Heart right ventricle (tissue), 16 donors: Measurements from ENCODE around the gene ZFAND3. TPM values are rescaled to one million over a fixed set of nuclear protein-coding genes. Genes with fewer than 3 reads are reported as not detected.

Experiments
- ATAC-seq, 8 donors: fragments of 200-7000 bp; cut with Tn5 transposase; one replicate each; pipeline ENCODE4 v1.9.1; 2020; ENCODE audit warnings: mild to moderate bottlenecking in 8 of 8, moderate library complexity in 8 of 8, moderate number of reproducible peaks in 1 of 8
- DNase-seq, 2 donors: peaks; one replicate each; pipeline ENCODE4 v3.0.0-alpha.2; 2020
- H3K27ac ChIP-seq, 10 donors: fragments of 200-600 bp; sonication (generic) in 2 of 10; one replicate each; pipeline versions ENCODE4 v1.5.0 to v1.8.0; 2020 to 2022; ENCODE audit warnings: mild to moderate bottlenecking in 3 of 10
- H3K27me3 ChIP-seq, 7 donors: fragments of 200-600 bp; one replicate each; pipeline ENCODE4 v1.8.0; 2021 to 2022; ENCODE audit warnings: mild to moderate bottlenecking in 2 of 7
- H3K36me3 ChIP-seq, 9 donors: fragments of 200-600 bp; sonication (generic) in 1 of 9; one replicate each; pipeline versions ENCODE4 v1.5.0 to v1.8.0; 2020 to 2022; ENCODE audit warnings: mild to moderate bottlenecking in 2 of 9
- H3K4me1 ChIP-seq, 9 donors: fragments of 200-600 bp; sonication (generic) in 1 of 9; one replicate each; pipeline versions ENCODE4 v1.5.0 to v1.8.0; 2020 to 2022; ENCODE audit warnings: mild to moderate bottlenecking in 4 of 9
- H3K4me3 ChIP-seq, 10 donors: fragments of 200-600 bp; sonication (generic) in 2 of 10; one replicate each; pipeline versions ENCODE4 v1.5.0 to v1.8.0; 2020 to 2022; ENCODE audit warnings: mild to moderate bottlenecking in 7 of 10, moderate library complexity in 2 of 10
- H3K9me3 ChIP-seq, 11 donors: fragments of 200-600 bp in 10 of 11; sonication (generic) in 2 of 11; one replicate each; pipeline versions ENCODE4 v1.5.0 to v1.8.0; 2013 to 2022; ENCODE audit warnings: mild to moderate bottlenecking in 2 of 11, control low read depth in 1 of 11, moderate library complexity in 1 of 11
- CTCF ChIP-seq, 9 donors: fragments of 200-600 bp; sonication (generic) in 2 of 9; IDR thresholded peaks; one replicate each; pipeline versions ENCODE4 v1.5.0 to v1.8.0; 2021 to 2022; ENCODE audit warnings: antibody characterized with exemption in 9 of 9, mild to moderate bottlenecking in 5 of 9, moderate library complexity in 1 of 9
- WGBS, 2 donors: extraction: QIAGEN DNeasy Blood & Tissue Kit; methylation state at CpG; one replicate each; pipeline ENCODE4 v1.1.7; 2013; ENCODE audit warnings: inconsistent platforms in 1 of 2; 5-methylcytosine and 5-hydroxymethylcytosine counted together
- intact Hi-C, 10 donors: fragments of 100-400 bp; cut with DNase I; formaldehyde crosslinking; loops; one replicate each; pipeline versions ENCODE4 v1.11.1 to v1.14.2; 2022
- polyA plus RNA-seq, 2 donors: library from polyadenylated mRNA; stranded (reverse); fragments of 200-250 nt; gene quantifications; one replicate each; pipeline ENCODE4 v1.2.3, GENCODE V29; 2013
- total RNA-seq, 10 donors: library from RNA; stranded (reverse); fragmentation: NEBNext Ultra II Directional in 3 of 10; extraction: Animal tissue kit (Norgen Biotek cat#: 25700) in 3 of 10; gene quantifications; one replicate each; pipeline versions ENCODE4 v1.2.1 to v1.2.4, GENCODE V29; 2021 to 2023
- donor health status: Arrhythmogenic right ventricular cardiomyopathy.
- donor health status: ischemic (EF 13 %, LVEDD 7.1; RV severe dilation, severe dysfunction).
- donor health status: healthy with polysubstance abuse.
- donor health status: DM: no; HTN: yes; CAD: no.
- donor health status: DM: no; HTN: no; CAD: no.
- donor health status: ischemic (EF 25% LVEDD 6.9; RV normal size, moderate dysfunction).
- donor health status: ischemic (EF 25% LVEDD 5.7; RV mildly dilated, moderate dysfunction).
- donor health status: healthy.
- donor health status: DM: yes; HTN: yes; CAD: no.
- donor health status: Ischemic cardiomyopathy.
- donor health status: ischemic (EF 35%, LVEDD 5.7; RV mildly dilated, moderate dysfunction).
- donor health status: nonischemic (EF 11% LVEDD 7.7; RV severe dilation, severe dysfunction).
- donor health status: DM: yes; HTN: yes; CAD: no.
- donor health status: PGD.
- donor health status: ischemic (EF 29% LVEDD 5.4; RV normal size, mild dysfunction).
- donor health status: nonischemic (EF 23%, LVEDD 6.1; RV moderate dilation, normal function).

Gene ZFAND3
- total and polyA plus RNA-seq, 12 donors: 24.4 to 123 (median 105) TPM

DNA sequence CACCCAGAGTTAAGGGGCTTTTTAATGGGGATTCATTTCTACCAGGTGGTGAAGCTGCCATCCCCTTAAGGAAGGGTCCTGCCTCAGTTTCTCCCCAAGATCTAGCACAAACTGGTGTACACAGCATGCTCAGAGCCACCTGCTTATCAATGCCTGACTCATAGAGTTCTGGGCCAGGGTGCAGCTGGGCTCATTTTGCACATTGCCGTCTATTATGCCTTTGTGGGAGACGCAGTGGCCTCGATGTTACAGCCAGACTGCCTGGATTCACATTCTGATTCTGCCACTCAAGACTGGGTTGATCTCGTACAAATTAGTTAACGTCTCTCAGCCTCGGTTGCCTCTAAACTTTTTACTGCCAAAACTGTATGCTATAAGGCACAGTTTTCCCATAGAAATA lies 365.7 kb downstream of the ZFAND3 start:
- Histone ChIP-seq H3K27ac (no peak overlapping the region), H3K9me3 (no peaks in the 10 kb centered on the region), H3K4me1 (no peaks in the 10 kb centered on the region), H3K27me3 (no peaks in the 10 kb centered on the region), H3K36me3 (peaks cover 0 to 5% (median 0%) of the 10 kb centered on the region in 9 donors), H3K4me3 (no peak overlapping the region)
- DNase-seq (no peak), ATAC-seq (no peak)
- no peak for TF ChIP-seq CTCF (IDR thresholded peaks at IDR 0.05)
- intact Hi-C loops: no loop called here
- WGBS, 2 donors: 96 to 98% methylated on average over 6 of the region's 6 CpGs

DNA sequence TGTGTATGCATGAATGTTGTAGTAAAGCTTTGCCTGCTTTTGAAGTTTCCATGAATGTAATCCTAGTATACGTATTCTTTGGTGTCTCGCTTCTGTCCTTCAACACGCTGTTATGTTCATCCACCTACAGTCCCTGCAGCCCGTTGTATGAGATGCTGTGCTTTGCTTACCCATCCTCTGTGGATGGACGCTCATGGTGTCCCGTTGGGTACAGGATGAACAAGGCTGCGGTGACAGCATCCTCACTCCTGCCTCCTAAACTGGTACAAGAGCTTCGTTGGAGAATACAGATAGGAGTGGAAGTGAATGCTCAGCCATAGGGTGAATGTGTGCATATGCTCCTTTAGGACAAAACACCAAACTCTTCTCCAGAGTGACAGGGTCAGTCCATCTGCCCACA lies 366.2 kb downstream of the ZFAND3 start:
- H3K4me3 ChIP-seq: no peak overlapping the region
- no peak for DNase-seq
- WGBS, 2 donors: 93 to 96% methylated on average over 8 of the region's 8 CpGs
- H3K27me3 ChIP-seq: no peaks in the 10 kb centered on the region
- H3K4me1 ChIP-seq: no peaks in the 10 kb centered on the region
- no peaks in the 10 kb centered on the region for H3K9me3 ChIP-seq
- no peak for TF ChIP-seq CTCF (IDR thresholded peaks at IDR 0.05)
- no peak overlapping the region for H3K27ac ChIP-seq
- intact Hi-C loops: no loop called here
- no peak for ATAC-seq
- H3K36me3 ChIP-seq: peaks cover 0 to 5% (median 0%) of the 10 kb centered on the region in 9 donors

DNA sequence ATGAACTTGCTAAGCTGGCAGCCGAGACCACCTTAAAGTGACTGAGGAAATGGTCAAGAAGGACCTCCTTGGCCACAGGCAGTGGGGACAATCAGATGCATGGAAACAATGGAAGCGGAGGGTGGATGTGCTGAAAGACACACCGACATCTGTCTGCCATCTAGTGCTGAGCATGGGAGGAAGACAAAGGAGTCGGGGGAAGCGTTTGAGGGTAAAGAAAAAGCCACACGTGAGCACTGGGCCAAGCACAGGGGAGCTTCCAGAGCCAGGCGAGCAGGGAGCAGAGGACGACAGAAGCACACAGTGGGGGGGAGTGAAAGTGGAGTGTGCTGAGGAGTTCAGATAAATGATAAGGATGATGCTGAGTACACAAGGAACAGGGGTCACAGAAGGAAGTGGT lies 367.8 kb downstream of the ZFAND3 start:
- 74 to 75% methylated on average over 8 of the region's 8 CpGs for whole genome bisulfite sequencing, 2 donors
- Histone ChIP-seq H3K9me3 (no peaks in the 10 kb centered on the region), H3K27me3 (no peaks in the 10 kb centered on the region), H3K4me3 (no peak overlapping the region), H3K36me3 (peaks cover 0 to 6% (median 0%) of the 10 kb centered on the region in 9 donors), H3K27ac (no peak overlapping the region), H3K4me1 (no peaks in the 10 kb centered on the region)
- TF ChIP-seq CTCF (IDR thresholded peaks at IDR 0.05): no peak
- intact Hi-C loops: no loop called here
- DNase-seq (no peak), ATAC-seq (no peak)

GRCh38 chr6:38187811-38188590 lies 368.5 kb downstream of the ZFAND3 start:
- intact Hi-C loops: no loop called here
- WGBS, 2 donors: 94 to 95% methylated on average over 20 of the region's 20 CpGs
- TF ChIP-seq CTCF (IDR thresholded peaks at IDR 0.05): no peak

More at GRCh38 chr6:38187811-38188590, 368.5 kb downstream of the ZFAND3 start:
- peaks cover 0 to 6% (median 0%) of the 10 kb centered on the region in 9 donors for H3K36me3 ChIP-seq
- no peak overlapping the region for H3K27ac ChIP-seq
- H3K9me3 ChIP-seq: no peaks in the 10 kb centered on the region
- no peaks in the 10 kb centered on the region for H3K27me3 ChIP-seq
- DNase-seq (no peak), ATAC-seq (no peak)
- no peak overlapping the region for H3K4me3 ChIP-seq
- no peaks in the 10 kb centered on the region for H3K4me1 ChIP-seq
